Amniotic epithelial cell (primary cell): Measurements from ENCODE around the gene MYL6.
"Not testable (repeated sequence)": the region's sequence is repeated elsewhere in the genome, so short reads cannot be mapped to it uniquely, and the experiment has no call there.

ENCODE experiments used
- DNase-seq: peaks from one replicate; pipeline ENCODE4 v3.0.0-alpha.2; 2010; ENCODE audit warnings: low read depth

Gene MYL6

DNA sequence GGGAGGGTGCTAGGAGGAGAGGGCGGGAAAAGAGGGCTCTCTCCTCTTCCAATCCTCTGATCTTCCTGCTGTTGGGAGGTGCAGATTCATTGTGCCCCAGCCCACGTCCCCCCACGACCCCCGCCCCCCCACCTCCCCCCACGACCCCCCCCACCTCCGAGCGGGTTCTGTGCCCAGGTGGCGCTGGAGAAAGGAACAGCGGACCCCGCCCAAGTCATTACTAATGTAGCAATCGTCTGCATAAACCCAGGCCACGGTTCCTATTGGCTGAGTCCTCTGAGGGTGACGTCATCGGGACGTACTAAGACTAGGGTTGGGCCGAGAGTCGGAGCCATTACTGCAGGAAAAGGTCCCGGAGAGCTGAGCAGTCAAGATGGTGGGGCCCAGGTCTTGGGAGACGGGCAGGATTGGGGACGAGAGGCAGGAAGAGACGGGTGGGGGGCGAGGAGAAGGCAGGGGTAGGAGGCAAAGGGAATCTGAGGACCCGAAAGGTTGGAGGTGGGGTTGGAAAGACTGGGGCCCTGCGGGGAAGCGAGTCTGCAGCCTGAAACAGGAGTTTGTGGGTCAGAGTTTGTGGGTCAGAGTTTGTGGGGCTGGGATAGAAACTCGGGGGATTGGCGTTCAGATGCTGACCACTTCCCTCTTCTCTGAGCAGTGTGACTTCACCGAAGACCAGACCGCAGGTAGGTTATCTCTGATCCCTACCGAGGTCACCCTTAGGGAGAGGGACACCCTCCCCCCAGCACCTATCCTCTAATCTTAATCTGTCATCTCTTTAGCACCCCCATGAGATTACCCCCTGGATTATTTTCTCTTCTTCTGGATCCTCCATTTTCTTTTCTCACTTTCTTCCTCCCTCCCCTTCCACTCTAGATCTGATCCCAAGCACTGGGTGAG lies at the start of gene MYL6:
Gene MYL6, plus strand, starts transcription at position 331 of the 897 bp plus-strand sequence. Its CDS starts 43 bp downstream, at position 374.
- DNase-seq = peak; percentile 96

- DNase-seq = no peak
Measured at GRCh38 chr12:56110571-56110970, 47.6 kb upstream of the MYL6 start.

- DNase-seq = peak; percentile 29
Measured at GRCh38 chr12:56114084-56114483, 44.1 kb upstream of the MYL6 start.

DNA sequence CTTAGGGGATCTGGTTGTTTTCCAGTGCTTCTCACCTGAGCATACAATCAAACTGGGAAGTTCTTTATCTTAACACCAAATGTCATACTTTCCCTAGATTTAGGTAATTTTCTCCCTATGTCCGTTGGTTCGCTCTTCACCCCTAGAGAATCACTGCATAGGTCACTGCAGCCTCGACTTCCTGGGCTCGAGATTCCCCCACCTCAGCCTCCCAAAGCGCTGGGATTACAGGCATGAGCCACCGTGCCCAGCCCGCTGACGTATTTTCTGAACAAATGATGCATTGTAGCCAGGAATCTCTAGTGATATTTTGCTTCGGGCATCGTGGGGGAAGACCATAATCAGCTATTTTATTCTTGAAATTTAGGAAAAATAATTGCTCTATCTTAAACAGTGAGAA lies 42.8 kb upstream of the MYL6 start:
- peak; percentile 31 for DNase-seq

DNA sequence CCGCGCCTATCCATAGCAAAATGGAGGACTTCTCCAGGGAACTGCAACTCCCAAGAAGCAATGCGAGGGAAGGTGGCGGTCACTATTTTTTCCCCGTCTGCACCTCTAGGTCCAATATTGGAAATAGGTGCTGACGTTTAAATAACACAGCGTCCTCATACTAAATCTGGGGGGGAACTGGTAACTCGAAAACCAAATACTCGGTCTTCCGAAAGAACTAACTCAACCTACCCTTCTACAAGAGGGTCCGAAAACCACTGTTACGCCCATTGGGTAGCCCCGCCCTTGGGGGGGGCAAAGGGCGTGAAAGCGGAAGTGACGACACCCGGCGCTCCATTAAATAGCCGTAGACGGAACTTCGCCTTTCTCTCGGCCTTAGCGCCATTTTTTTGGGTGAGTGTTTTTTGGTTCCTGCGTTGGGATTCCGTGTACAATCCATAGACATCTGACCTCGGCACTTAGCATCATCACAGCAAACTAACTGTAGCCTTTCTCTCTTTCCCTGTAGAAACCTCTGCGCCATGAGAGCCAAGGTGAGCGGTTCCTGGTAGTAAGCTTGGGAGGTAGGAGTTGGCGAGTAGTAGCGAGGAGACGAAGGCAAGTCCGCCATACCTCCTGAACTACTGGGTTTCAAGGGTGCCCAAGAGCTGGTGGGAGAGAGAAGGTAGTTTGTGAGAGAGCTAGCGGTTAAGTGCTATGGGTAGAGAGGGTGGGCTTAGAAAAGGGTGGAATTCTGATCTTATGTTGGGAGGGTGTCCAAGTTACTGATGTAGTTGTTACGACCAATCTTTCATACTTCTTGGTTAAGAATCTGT lies 41.7 kb upstream of the MYL6 start, which contains the start of gene RPL41:
Gene RPL41, plus strand, starts transcription at position 367 of the 815 bp plus-strand sequence.
- DNase-seq = peak; percentile 87

- not testable (repeated sequence) for DNase-seq
Measured at GRCh38 chr12:56117082-56117706, 41.0 kb upstream of the MYL6 start.

DNA sequence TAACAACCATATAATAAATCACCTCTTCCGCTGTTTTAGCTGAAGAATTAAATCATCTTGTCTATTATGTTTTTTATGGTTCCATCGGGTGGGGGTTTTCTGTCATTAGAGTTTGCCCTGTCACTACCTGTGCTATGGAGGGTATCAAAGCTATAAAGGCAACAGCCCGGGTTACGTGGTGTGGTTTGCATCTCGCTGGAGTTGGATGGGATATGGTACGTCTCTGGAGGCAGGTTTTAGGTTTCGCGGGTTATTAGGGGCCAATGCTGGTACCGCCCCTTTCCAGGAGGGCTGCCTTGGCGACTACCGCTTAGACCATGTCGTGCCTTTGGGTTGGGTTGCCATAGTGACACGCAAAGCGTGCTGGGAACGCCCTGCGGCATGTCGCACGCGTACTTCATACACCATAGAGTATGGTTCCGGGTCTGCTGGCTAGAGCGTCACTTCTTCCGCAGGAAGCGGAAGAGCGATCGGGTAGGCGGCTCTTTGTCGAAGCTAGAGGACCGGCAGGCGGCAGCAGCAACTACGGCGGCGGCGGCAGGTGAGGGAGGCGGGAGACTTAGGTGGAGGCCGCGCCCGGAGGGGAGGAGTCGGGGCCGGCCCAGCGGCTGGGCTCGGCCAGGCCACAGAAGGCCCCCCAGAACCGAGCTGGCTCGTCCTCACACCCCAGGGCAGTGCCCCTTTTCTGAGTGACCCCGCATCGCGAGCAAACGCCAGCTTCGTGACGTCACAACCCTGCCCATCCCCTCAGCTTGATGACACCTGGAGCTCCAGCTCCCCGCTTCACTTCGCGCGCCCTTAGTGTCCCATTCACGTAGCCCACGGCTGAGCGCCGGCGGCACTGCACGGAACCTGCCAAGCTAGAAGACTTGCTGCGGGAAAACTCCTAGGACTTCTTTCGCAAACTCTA lies 40.1 kb upstream of the MYL6 start, which contains the start of gene ZC3H10:
Gene ZC3H10, plus strand, starts transcription at position 489 of the 910 bp plus-strand sequence. CDS start 2,297 bp downstream, outside the sequence.
- DNase-seq = peak; percentile 99

GRCh38 chr12:56118688-56119357 lies 39.3 kb upstream of the MYL6 start:
- no peak for DNase-seq

DNA sequence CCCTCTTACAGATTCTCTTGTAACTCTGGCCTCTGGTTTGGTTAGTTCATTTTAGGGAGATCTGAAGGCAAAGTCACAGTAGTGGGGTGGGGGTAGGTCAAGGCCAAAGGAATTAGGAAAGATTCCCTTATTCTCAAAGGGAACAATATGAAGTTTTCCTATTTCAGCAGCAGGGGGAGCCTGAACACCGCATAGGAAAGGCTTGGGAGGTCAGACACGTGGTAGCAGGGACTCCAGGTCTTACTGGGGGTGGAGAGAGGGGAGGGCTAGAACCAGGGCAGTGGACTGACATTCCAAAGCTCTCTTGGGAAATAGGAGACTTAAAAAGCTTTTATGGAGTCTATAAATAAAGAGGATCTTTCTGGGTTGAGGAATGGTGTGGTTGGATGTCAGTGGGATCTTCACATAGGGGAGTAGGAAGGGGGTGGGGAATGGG lies 38.8 kb upstream of the MYL6 start:
- peak; percentile 97 for DNase-seq

GRCh38 chr12:56120158-56120846 lies 37.9 kb upstream of the MYL6 start:
- DNase-seq = no peak

DNA sequence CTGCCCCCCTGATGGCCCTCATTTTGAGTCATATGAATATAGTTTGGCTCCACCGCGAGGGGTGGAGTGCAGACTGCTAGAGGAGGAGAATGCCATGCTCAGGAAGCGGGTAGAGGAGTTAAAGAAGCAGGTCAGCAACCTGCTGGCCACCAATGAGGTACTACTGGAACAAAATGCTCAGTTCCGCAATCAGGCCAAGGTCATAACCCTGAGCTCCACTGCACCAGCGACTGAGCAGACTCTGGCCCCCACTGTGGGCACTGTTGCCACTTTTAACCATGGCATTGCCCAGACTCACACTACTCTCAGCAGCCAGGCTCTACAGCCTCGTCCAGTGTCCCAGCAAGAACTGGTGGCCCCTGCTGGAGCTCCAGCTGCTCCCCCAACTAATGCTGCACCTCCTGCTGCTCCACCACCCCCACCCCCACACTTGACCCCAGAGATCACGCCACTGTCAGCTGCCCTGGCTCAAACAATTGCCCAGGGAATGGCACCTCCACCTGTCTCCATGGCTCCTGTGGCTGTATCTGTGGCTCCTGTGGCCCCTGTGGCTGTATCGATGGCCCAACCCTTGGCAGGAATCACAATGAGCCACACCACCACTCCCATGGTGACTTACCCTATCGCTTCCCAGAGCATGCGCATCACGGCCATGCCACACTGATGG lies 36.8 kb upstream of the MYL6 start:
- DNase-seq = no peak

DNA sequence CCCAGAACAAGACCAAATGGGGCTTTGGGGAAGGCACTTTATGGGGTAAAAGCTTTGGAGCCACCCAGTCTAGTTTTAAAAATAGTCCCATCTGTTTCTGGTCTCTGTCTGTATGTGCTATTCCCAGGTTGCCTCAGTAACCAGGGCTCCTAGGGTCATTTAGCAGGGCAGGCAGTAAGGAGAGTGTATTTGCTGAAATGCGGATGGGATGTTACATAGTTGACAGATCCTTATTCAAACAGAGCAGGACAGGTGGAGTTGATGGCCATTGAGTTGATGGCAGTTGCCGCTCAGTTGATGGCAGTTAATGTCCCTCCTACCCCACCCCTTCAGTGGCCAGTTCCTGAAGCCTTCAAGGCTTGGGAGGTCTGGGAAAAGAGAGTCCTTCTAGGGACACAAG lies 35.5 kb upstream of the MYL6 start:
- no peak for DNase-seq

- no peak for DNase-seq
Measured at GRCh38 chr12:56124133-56124532, 34.0 kb upstream of the MYL6 start.

GRCh38 chr12:56126732-56127239 lies 31.4 kb upstream of the MYL6 start:
- DNase-seq = no peak

DNA sequence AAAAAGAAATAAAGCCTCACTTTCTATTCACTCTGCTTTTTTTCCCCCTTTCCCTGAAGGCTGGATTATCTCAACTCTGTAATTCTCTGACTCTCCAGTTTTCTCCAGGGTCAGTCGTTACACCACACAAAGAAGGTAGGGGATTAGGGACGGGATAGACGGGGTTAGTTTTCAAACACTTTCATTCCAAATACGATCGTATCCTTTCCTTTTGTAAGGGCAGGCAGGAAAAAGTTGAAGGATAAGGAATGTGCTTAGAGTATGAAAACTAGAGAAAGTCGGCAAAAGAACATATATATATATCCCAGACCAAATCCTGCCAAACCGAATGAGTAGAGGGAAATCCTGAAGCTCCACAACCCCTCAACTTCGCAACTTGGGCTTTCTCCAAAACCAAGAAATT lies 30.7 kb upstream of the MYL6 start:
- DNase-seq = no peak

DNA sequence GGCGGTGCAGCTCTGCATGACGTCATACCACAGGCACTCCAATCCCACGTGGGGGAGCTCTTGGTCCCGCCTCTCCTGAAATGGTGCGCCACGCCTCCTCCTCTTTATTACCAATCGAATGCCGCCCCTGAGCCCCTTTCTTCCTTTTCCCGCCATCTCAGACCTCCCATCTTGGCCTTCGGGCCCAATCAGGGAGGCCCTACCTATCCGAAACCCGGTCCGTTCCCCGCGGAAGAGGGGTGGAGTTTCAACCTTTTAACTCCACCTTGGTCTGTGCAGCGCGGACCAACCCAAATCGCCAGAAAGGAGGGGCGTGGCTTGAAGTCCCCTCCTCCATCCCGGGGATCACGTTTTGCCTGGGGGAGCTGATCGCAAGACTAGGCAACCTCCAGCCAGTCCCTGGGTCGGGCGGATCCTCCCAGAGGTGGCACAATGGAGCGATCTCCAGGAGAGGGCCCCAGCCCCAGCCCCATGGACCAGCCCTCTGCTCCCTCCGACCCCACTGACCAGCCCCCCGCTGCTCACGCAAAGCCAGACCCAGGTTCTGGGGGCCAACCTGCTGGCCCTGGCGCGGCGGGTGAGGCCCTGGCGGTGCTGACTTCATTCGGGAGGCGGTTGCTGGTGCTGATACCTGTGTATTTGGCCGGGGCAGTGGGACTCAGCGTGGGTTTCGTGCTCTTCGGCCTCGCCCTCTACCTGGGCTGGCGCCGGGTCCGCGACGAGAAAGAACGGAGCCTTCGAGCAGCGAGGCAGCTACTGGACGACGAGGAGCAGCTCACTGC lies 30.1 kb upstream of the MYL6 start, which contains the start of gene ESYT1:
Gene ESYT1, plus strand, starts transcription at position 380 of the 782 bp plus-strand sequence. Its CDS starts 53 bp downstream, at position 433.
- DNase-seq = peak; percentile 99

DNA sequence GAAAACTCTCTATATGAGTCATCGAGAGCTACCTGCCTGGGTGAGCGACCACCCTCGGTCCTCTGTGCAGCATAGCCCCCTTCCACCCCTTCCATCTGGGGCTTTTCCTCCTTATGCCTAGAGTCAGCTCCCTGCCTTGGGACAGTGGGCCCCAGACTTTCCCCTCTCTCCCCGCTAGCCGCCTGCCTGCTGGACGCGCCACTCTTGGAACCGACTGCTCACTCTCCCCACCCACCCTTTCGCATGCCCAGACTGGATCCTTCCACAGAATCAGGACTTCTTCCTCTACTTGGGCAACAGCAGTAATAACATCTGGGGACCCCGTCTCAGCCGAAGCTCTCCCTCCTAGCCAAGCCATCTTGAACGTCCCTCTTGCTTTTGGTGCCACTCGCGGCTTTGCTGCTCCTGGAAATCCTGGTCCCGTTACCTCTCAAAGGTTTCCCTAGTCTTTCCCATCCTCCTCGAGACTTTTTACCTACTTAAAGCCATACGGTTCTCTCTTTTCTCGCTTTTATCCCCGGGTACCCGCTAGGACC lies 29.4 kb upstream of the MYL6 start:
- no peak for DNase-seq
